ENCODE results near the gene LAMC1.

DNA sequence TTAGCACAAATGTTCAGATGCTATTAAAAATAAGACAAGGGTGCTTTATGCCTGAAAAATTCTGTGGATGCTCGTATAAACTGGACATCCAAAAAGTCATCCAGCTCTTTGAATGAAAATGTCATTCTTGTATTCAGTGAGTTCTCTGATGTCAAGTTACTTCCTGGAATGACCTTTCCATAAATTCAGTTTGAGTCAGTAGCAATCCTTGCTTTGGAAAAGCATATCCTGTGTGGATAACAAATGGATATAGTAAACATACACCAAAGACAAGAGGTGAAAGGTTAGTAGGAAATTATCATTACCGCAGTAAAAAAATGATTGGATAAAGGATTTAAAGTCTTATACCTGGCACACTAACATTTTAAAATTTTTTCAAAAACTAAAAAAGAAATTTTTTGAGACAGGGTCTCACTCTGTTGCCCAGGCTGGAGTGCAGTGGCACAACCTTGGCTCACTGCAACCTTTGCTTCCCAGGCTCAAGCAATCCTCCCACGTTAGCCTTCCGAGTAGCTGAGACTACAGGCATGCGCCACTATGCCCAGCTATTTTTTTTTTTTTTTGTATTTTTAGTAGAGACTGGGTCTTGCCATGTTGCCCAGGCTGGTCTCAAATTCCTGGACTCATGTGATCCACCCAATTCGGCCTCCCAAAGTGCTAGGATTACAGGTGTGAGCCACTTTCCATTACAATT lies 10.8 kb upstream of the LAMC1 start:
- TF ChIP-seq YY1 (IDR thresholded peaks at IDR 0.05; ENCODE audit: extremely low read depth, insufficient replicate concordance, low read depth, low read length) = no peak
- TF ChIP-seq, protein P1, sequence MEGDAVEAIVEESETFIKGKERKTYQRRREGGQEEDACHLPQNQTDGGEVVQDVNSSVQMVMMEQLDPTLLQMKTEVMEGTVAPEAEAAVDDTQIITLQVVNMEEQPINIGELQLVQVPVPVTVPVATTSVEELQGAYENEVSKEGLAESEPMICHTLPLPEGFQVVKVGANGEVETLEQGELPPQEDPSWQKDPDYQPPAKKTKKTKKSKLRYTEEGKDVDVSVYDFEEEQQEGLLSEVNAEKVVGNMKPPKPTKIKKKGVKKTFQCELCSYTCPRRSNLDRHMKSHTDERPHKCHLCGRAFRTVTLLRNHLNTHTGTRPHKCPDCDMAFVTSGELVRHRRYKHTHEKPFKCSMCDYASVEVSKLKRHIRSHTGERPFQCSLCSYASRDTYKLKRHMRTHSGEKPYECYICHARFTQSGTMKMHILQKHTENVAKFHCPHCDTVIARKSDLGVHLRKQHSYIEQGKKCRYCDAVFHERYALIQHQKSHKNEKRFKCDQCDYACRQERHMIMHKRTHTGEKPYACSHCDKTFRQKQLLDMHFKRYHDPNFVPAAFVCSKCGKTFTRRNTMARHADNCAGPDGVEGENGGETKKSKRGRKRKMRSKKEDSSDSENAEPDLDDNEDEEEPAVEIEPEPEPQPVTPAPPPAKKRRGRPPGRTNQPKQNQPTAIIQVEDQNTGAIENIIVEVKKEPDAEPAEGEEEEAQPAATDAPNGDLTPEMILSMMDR (IDR thresholded peaks at IDR 0.05 in 2 of 3, conservative IDR thresholded peaks at IDR 0.05 in 1 of 3; ENCODE audit: borderline replicate concordance in 1 of 3, insufficient read depth in 1 of 3, low read depth in 2 of 3, low read length in 2 of 3) = no peak
- no peak for TF ChIP-seq EZH2 (IDR thresholded peaks at IDR 0.05)
- TF ChIP-seq, protein P2, sequence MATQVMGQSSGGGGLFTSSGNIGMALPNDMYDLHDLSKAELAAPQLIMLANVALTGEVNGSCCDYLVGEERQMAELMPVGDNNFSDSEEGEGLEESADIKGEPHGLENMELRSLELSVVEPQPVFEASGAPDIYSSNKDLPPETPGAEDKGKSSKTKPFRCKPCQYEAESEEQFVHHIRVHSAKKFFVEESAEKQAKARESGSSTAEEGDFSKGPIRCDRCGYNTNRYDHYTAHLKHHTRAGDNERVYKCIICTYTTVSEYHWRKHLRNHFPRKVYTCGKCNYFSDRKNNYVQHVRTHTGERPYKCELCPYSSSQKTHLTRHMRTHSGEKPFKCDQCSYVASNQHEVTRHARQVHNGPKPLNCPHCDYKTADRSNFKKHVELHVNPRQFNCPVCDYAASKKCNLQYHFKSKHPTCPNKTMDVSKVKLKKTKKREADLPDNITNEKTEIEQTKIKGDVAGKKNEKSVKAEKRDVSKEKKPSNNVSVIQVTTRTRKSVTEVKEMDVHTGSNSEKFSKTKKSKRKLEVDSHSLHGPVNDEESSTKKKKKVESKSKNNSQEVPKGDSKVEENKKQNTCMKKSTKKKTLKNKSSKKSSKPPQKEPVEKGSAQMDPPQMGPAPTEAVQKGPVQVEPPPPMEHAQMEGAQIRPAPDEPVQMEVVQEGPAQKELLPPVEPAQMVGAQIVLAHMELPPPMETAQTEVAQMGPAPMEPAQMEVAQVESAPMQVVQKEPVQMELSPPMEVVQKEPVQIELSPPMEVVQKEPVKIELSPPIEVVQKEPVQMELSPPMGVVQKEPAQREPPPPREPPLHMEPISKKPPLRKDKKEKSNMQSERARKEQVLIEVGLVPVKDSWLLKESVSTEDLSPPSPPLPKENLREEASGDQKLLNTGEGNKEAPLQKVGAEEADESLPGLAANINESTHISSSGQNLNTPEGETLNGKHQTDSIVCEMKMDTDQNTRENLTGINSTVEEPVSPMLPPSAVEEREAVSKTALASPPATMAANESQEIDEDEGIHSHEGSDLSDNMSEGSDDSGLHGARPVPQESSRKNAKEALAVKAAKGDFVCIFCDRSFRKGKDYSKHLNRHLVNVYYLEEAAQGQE (IDR thresholded peaks at IDR 0.05; ENCODE audit: low read depth) = no peak
- no peak for TF ChIP-seq CEBPB (IDR thresholded peaks at IDR 0.05; ENCODE audit: low read depth)
- TF ChIP-seq SRF (IDR thresholded peaks at IDR 0.05; ENCODE audit: low read depth) = no peak
- no peak for TF ChIP-seq ZNF274 (IDR thresholded peaks at IDR 0.05; ENCODE audit: low read depth, low read length)
- no peak for TF ChIP-seq POLR2A (IDR thresholded peaks at IDR 0.05; ENCODE audit: borderline replicate concordance, extremely low read depth, insufficient read depth, insufficient read length)
- TF ChIP-seq EZH2phosphoT487 (IDR thresholded peaks at IDR 0.05; ENCODE audit: borderline replicate concordance) = no peak
- TF ChIP-seq JUND (IDR thresholded peaks at IDR 0.05) = no peak

Data from HCT116 (cell line).